H9 (cell line): Measurements from ENCODE around the gene GP2. TPM values are rescaled to one million over a fixed set of nuclear protein-coding genes. Genes with fewer than 3 reads are reported as not detected.
A peak's percentile ranks its signal among the peaks of the same experiment; 100 is the strongest.

Source experiments
- DNase-seq: peaks from one replicate; pipeline ENCODE4 v3.0.0-alpha.2; 2017
- H2AFZ ChIP-seq: one replicate; pipeline ENCODE4 v1.6.1; 2013; ENCODE audit warnings: mild to moderate bottlenecking, low read length, control low read depth, moderate library complexity
- H2AK5ac ChIP-seq: 2 replicates; pipeline ENCODE4 v1.6.1; 2013; ENCODE audit warnings: low read length, control low read depth, mixed read lengths; ENCODE audit not compliant: insufficient read length
- H2BK120ac ChIP-seq: one replicate; pipeline ENCODE4 v1.6.1; 2013; ENCODE audit warnings: low read depth, mild to moderate bottlenecking, low read length, control low read depth, inconsistent platforms; ENCODE audit not compliant: poor library complexity, severe bottlenecking
- H2BK12ac ChIP-seq: 2 replicates; pipeline ENCODE4 v1.6.1; 2013; ENCODE audit warnings: low read length, control low read depth, mixed read lengths, low read depth; ENCODE audit not compliant: insufficient read length
- H2BK15ac ChIP-seq: 2 replicates; pipeline ENCODE4 v1.6.1; 2013; ENCODE audit warnings: low read depth, low read length, control low read depth
- H2BK20ac ChIP-seq: one replicate; pipeline ENCODE4 v1.6.1; 2013; ENCODE audit warnings: low read depth, mild to moderate bottlenecking, low read length, control low read depth, inconsistent platforms; ENCODE audit not compliant: poor library complexity, severe bottlenecking
- H2BK5ac ChIP-seq: 2 replicates; pipeline ENCODE4 v1.6.1; 2013; ENCODE audit warnings: low read length, control low read depth, mixed read lengths; ENCODE audit not compliant: insufficient read length
- H3K14ac ChIP-seq: 2 replicates; pipeline ENCODE4 v1.6.1; 2013; ENCODE audit warnings: low read length, control low read depth; ENCODE audit not compliant: insufficient read depth
- H3K18ac ChIP-seq: 2 replicates; pipeline ENCODE4 v1.6.1; 2013; ENCODE audit warnings: low read depth, mild to moderate bottlenecking, mixed read lengths, low read length, control low read depth; ENCODE audit not compliant: insufficient read length
- H3K23ac ChIP-seq: 2 replicates; pipeline ENCODE4 v1.6.1; 2013; ENCODE audit warnings: low read length, control low read depth, mixed read lengths, low read depth; ENCODE audit not compliant: insufficient read length
- H3K23me2 ChIP-seq: 2 replicates; pipeline ENCODE4 v1.6.1; 2013; ENCODE audit warnings: low read depth, mild to moderate bottlenecking, mixed read lengths, low read length, control low read depth; ENCODE audit not compliant: insufficient read length, poor library complexity, severe bottlenecking
- H3K27ac ChIP-seq: 2 replicates; pipeline ENCODE4 v1.5.1; 2013; ENCODE audit warnings: low read length, control low read depth, mixed read lengths, low read depth; ENCODE audit not compliant: insufficient read length
- H3K27me3 ChIP-seq: 2 replicates; pipeline ENCODE4 v1.6.1; 2013; ENCODE audit warnings: low read length, control low read depth, inconsistent platforms; ENCODE audit not compliant: insufficient read depth
- H3K4ac ChIP-seq: 2 replicates; pipeline ENCODE4 v1.6.1; 2013; ENCODE audit warnings: low read depth, mild to moderate bottlenecking, control low read depth, inconsistent platforms, low read length, moderate library complexity
- H3K4me1 ChIP-seq: 2 replicates; pipeline ENCODE4 v1.6.1; 2013; ENCODE audit warnings: low read length, control low read depth, inconsistent platforms; ENCODE audit not compliant: insufficient read depth
- H3K4me2 ChIP-seq: 2 replicates; pipeline ENCODE4 v1.6.1; 2013; ENCODE audit warnings: low read length, control low read depth, mixed read lengths; ENCODE audit not compliant: insufficient read length, insufficient read depth
- H3K56ac ChIP-seq: 2 replicates; pipeline ENCODE4 v1.6.1; 2013; ENCODE audit warnings: low read depth, mild to moderate bottlenecking, mixed read lengths, low read length, control low read depth; ENCODE audit not compliant: insufficient read length
- H3K79me1 ChIP-seq: 2 replicates; pipeline ENCODE4 v1.6.1; 2013; ENCODE audit warnings: low read depth, mild to moderate bottlenecking, moderate library complexity, low read length, control low read depth, inconsistent platforms; ENCODE audit not compliant: insufficient read depth, poor library complexity, severe bottlenecking
- H3K79me2 ChIP-seq: 2 replicates; pipeline ENCODE4 v1.6.1; 2013; ENCODE audit warnings: low read length, control low read depth, inconsistent platforms; ENCODE audit not compliant: insufficient read depth
- H3K9ac ChIP-seq: 2 replicates; pipeline ENCODE4 v1.6.1; 2013; ENCODE audit warnings: low read length, control low read depth, mixed read lengths; ENCODE audit not compliant: insufficient read length; ENCODE audit errors: extremely low read depth
- H3K9me3 ChIP-seq: one replicate; pipeline ENCODE4 v1.6.1; 2013; ENCODE audit warnings: low read depth, low read length, inconsistent platforms; ENCODE audit not compliant: control insufficient read depth
- H3T11ph ChIP-seq: one replicate; pipeline ENCODE4 v1.6.1; 2013; ENCODE audit warnings: mild to moderate bottlenecking, low read length, control low read depth, inconsistent platforms
- H4K20me1 ChIP-seq: one replicate; pipeline ENCODE4 v1.6.1; 2013; ENCODE audit not compliant: control insufficient read depth, insufficient read length, insufficient read depth
- H4K5ac ChIP-seq: 2 replicates; pipeline ENCODE4 v1.6.1; 2013; ENCODE audit warnings: low read depth, mild to moderate bottlenecking, mixed read lengths, low read length, control low read depth; ENCODE audit not compliant: insufficient read length
- H4K8ac ChIP-seq: replicated peaks from 2 replicates; pipeline ENCODE4 v1.6.1; 2013; ENCODE audit warnings: low read length, control low read depth, mixed read lengths, low read depth; ENCODE audit not compliant: insufficient read length
- H4K91ac ChIP-seq: 2 replicates; pipeline ENCODE4 v1.6.1; 2013; ENCODE audit warnings: low read depth, mild to moderate bottlenecking, moderate library complexity, mixed read lengths, low read length, control low read depth; ENCODE audit not compliant: insufficient read length
- H3K27ac Mint-ChIP-seq, 3 experiments: 2 replicates in 2 of 3; 3 replicates in 1 of 3; pipeline ENCODE4 v1.8.0; 2020 to 2021; ENCODE audit warnings: mixed read lengths in 3 of 3, mild to moderate bottlenecking in 1 of 3, moderate library complexity in 1 of 3
- H3K27me3 Mint-ChIP-seq: 2 replicates; pipeline ENCODE4 v1.8.0; 2021; ENCODE audit warnings: low read depth, mild to moderate bottlenecking, moderate library complexity, mixed read lengths
- H3K36me3 Mint-ChIP-seq, 3 experiments: 2 replicates in 2 of 3; 3 replicates in 1 of 3; pipeline ENCODE4 v1.8.0; 2020 to 2021; ENCODE audit warnings: low read depth in 3 of 3, mixed read lengths in 3 of 3; ENCODE audit not compliant: insufficient read depth in 1 of 3
- H3K4me1 Mint-ChIP-seq, 2 experiments: 2 replicates each; pipeline ENCODE4 v1.8.0; 2020; ENCODE audit warnings: mixed read lengths in 2 of 2
- H3K4me3 Mint-ChIP-seq, 2 experiments: 2 replicates in 1 of 2; 3 replicates in 1 of 2; pipeline ENCODE4 v1.8.0; 2020 to 2021; ENCODE audit warnings: mild to moderate bottlenecking in 2 of 2, mixed read lengths in 2 of 2, moderate library complexity in 1 of 2
- H3K9me3 Mint-ChIP-seq, 2 experiments: 2 replicates in 1 of 2; 3 replicates in 1 of 2; pipeline ENCODE4 v1.8.0; 2020; ENCODE audit warnings: mild to moderate bottlenecking in 2 of 2, mixed read lengths in 2 of 2, moderate library complexity in 1 of 2
- CTCF ChIP-seq: fragments of 200-600 bp; sonication (generic); conservative IDR thresholded peaks from 3 replicates; pipeline ENCODE4 v1.8.0; 2021; ENCODE audit warnings: antibody characterized with exemption, mild to moderate bottlenecking
- WGBS: extraction: QIAGEN DNeasy Blood & Tissue Kit; methylation state at CpG from one replicate; pipeline ENCODE4 v1.1.7; 2013; ENCODE audit warnings: missing lambda C conversion rate, low lambda C conversion rate, mixed read lengths; ENCODE audit not compliant: insufficient read length; ENCODE audit errors: extremely low coverage; 5-methylcytosine and 5-hydroxymethylcytosine counted together
- total RNA-seq: library from RNA; stranded (reverse); gene quantifications from 2 replicates; pipeline ENCODE4 v1.2.1, GENCODE V29; 2021

GP2 gene
- total RNA-seq, 1 experiment from 2014 or later = not detected

GRCh38 chr16:20347666-20348364 is 20.5 kb upstream of the GP2 start:
- no CpG with 5 or more reads among the region's 12 CpGs for WGBS

More at GRCh38 chr16:20347666-20348364, 20.5 kb upstream of the GP2 start:
- H3K27ac Mint-ChIP-seq = no peak overlapping the region
- Histone ChIP-seq H3K4ac (no peak overlapping the region), H2BK15ac (no peak overlapping the region), H2BK12ac (no peak overlapping the region), H2AFZ (no peak overlapping the region), H3K79me1 (no peaks in the 10 kb centered on the region), H2BK20ac (no peak overlapping the region), H3K9me3 (no peaks in the 10 kb centered on the region), H3K4me1 (no peaks in the 10 kb centered on the region), H3K4me2 (no peak overlapping the region), H3K23me2 (no peaks in the 10 kb centered on the region), H4K20me1 (no peaks in the 10 kb centered on the region), H3K23ac (no peak overlapping the region), H3K9ac (no peak overlapping the region), H3K18ac (no peak overlapping the region), H2BK120ac (no peak overlapping the region), H4K91ac (no peak overlapping the region), H4K5ac (no peak overlapping the region), H2BK5ac (no peak overlapping the region), H3T11ph (no peak overlapping the region), H2AK5ac (no peak overlapping the region), H4K8ac (no peak overlapping the region), H3K56ac (no peak overlapping the region), H3K27me3 (no peaks in the 10 kb centered on the region), H3K79me2 (no peaks in the 10 kb centered on the region), H3K14ac (no peak overlapping the region), H3K27ac (no peak overlapping the region)
- H3K4me3 Mint-ChIP-seq = no peak overlapping the region
- no peak for TF ChIP-seq CTCF
- H3K36me3 Mint-ChIP-seq = no peaks in the 10 kb centered on the region
- H3K27me3 Mint-ChIP-seq = no peaks in the 10 kb centered on the region; the same call in none of the 2 replicates
- H3K4me1 Mint-ChIP-seq = peaks cover 3 to 4% of the 10 kb centered on the region in 2 experiments
- H3K9me3 Mint-ChIP-seq = no peaks in the 10 kb centered on the region
- DNase-seq = peak; percentile 38
